HG03064 (cell line): ENCODE results near the gene C16orf90.
"Not testable (repeated sequence)": the region's sequence is repeated elsewhere in the genome, so short reads cannot be mapped to it uniquely, and the experiment has no call there.

Experiments
- ATAC-seq: cut with Tn5 transposase; IDR thresholded peaks from one replicate; pipeline ENCODE4 v1.9.1; 2021; ENCODE audit warnings: low read depth; ENCODE audit not compliant: unreplicated experiment

Gene C16orf90

GRCh38 chr16:3495176-3495575 is at the start of gene C16orf90:
Gene C16orf90 (minus strand): TSS chr16:3495489. CDS start chr16:3495421, 68 bp downstream.
- no peak for ATAC-seq

GRCh38 chr16:3542601-3543373 is 47.5 kb upstream of the C16orf90 start:
- ATAC-seq = no peak

GRCh38 chr16:3541527-3542155 is 46.4 kb upstream of the C16orf90 start:
- no peak for ATAC-seq

GRCh38 chr16:3538222-3538621 is 42.9 kb upstream of the C16orf90 start:
- no peak for ATAC-seq

- no peak for ATAC-seq
These were observed 41.6 kb upstream of the C16orf90 start for GRCh38 chr16:3536851-3537250.

- no peak for ATAC-seq
These were observed 41.0 kb upstream of the C16orf90 start for GRCh38 chr16:3536271-3536731.

GRCh38 chr16:3534126-3534525 is 38.8 kb upstream of the C16orf90 start:
- no peak for ATAC-seq

- no peak for ATAC-seq
These were observed 37.5 kb upstream of the C16orf90 start for GRCh38 chr16:3532741-3533140.

GRCh38 chr16:3530371-3530914 is 35.2 kb upstream of the C16orf90 start:
- ATAC-seq = no peak

GRCh38 chr16:3529175-3529574 is 33.9 kb upstream of the C16orf90 start:
- no peak for ATAC-seq

GRCh38 chr16:3528406-3528805 is 33.1 kb upstream of the C16orf90 start:
- ATAC-seq = no peak

GRCh38 chr16:3527216-3527829 is 32.0 kb upstream of the C16orf90 start:
- not testable (repeated sequence) for ATAC-seq

GRCh38 chr16:3525951-3526350 is 30.7 kb upstream of the C16orf90 start:
- ATAC-seq = no peak

- ATAC-seq = no peak
These were observed 28.0 kb upstream of the C16orf90 start for GRCh38 chr16:3523281-3523680.

GRCh38 chr16:3520841-3521240 is 25.6 kb upstream of the C16orf90 start:
- ATAC-seq = no peak

GRCh38 chr16:3520413-3520812 is 25.1 kb upstream of the C16orf90 start:
- ATAC-seq = no peak

- ATAC-seq = no peak
These were observed 24.3 kb upstream of the C16orf90 start for GRCh38 chr16:3519581-3519980.

GRCh38 chr16:3518986-3519348 is 23.7 kb upstream of the C16orf90 start:
- no peak for ATAC-seq

- no peak for ATAC-seq
These were observed 23.1 kb upstream of the C16orf90 start for GRCh38 chr16:3518292-3518985.

GRCh38 chr16:3515897-3516296 is 20.6 kb upstream of the C16orf90 start:
- no peak for ATAC-seq

GRCh38 chr16:3514621-3515020 is 19.3 kb upstream of the C16orf90 start:
- ATAC-seq = no peak
